ENCODE results near the gene SSH2.
A peak's percentile ranks its signal among the peaks of the same experiment; 100 is the strongest.

Gene SSH2

GRCh38 chr17:29592850-29593551 lies 337.0 kb downstream of the SSH2 start, which contains the start of gene ANKRD13B:
Gene ANKRD13B, plus strand, starts transcription at chr17:29593132. Its CDS starts 490 bp downstream, at chr17:29593622.
- DNase-seq (ENCODE audit: low read depth in 2 of 3, low spot score in 1 of 3): no peak

GRCh38 chr17:29591737-29592608 lies 338.1 kb downstream of the SSH2 start:
- peak; percentile 74 to 87 (median 82) for DNase-seq (ENCODE audit: low read depth in 2 of 3, low spot score in 1 of 3)

- DNase-seq (ENCODE audit: low read depth in 2 of 3, low spot score in 1 of 3): no peak
These were observed 338.8 kb downstream of the SSH2 start for GRCh38 chr17:29591146-29591736.

GRCh38 chr17:29590411-29591145 lies 339.4 kb downstream of the SSH2 start:
- no peak for DNase-seq (ENCODE audit: low read depth in 2 of 3, low spot score in 1 of 3)

- peak in 2 of 3 donors; percentile 65 to 78 for DNase-seq (ENCODE audit: low read depth in 2 of 3, low spot score in 1 of 3)
These were observed 340.3 kb downstream of the SSH2 start, which contains the start of gene GIT1 for GRCh38 chr17:29589524-29590410. Gene GIT1, minus strand, starts transcription at chr17:29589648. Its CDS starts 270 bp downstream, at chr17:29589378.

GRCh38 chr17:29588562-29589411 lies 341.2 kb downstream of the SSH2 start:
- no peak for DNase-seq (ENCODE audit: low read depth in 2 of 3, low spot score in 1 of 3)

GRCh38 chr17:29588017-29588561 lies 341.9 kb downstream of the SSH2 start:
- no peak for DNase-seq (ENCODE audit: low read depth in 2 of 3, low spot score in 1 of 3)

GRCh38 chr17:29587591-29587990 lies 342.4 kb downstream of the SSH2 start:
- no peak for DNase-seq (ENCODE audit: low read depth in 2 of 3, low spot score in 1 of 3)

GRCh38 chr17:29586676-29587469 lies 343.2 kb downstream of the SSH2 start:
- no peak for DNase-seq (ENCODE audit: low read depth in 2 of 3, low spot score in 1 of 3)

- no peak for DNase-seq (ENCODE audit: low read depth in 2 of 3, low spot score in 1 of 3)
These were observed 344.8 kb downstream of the SSH2 start for GRCh38 chr17:29585080-29585751.

GRCh38 chr17:29584452-29585079 lies 345.5 kb downstream of the SSH2 start:
- DNase-seq (ENCODE audit: low read depth in 2 of 3, low spot score in 1 of 3): no peak

GRCh38 chr17:29583324-29584248 lies 346.4 kb downstream of the SSH2 start:
- DNase-seq (ENCODE audit: low read depth in 2 of 3, low spot score in 1 of 3): no peak

- DNase-seq (ENCODE audit: low read depth in 2 of 3, low spot score in 1 of 3): no peak
These were observed 347.3 kb downstream of the SSH2 start for GRCh38 chr17:29582772-29583171.

- DNase-seq (ENCODE audit: low read depth in 2 of 3, low spot score in 1 of 3): no peak
These were observed 347.7 kb downstream of the SSH2 start for GRCh38 chr17:29582254-29582765.

- DNase-seq (ENCODE audit: low read depth in 2 of 3, low spot score in 1 of 3): no peak
These were observed 348.3 kb downstream of the SSH2 start for GRCh38 chr17:29581583-29582253.

Data from stimulated activated CD4-positive, alpha-beta T cell treated with anti-CD3 and anti-CD28 coated beads, Interleukin-12 subunit alpha, Interleukin-12 subunit beta, amount 100 ng/mL, for 48 hours (primary cell).